ENCODE results near the gene ABCA6. TPM values are rescaled to one million over a fixed set of nuclear protein-coding genes. Genes with fewer than 3 reads are reported as not detected.

The ABCA6 gene
- total and polyA plus RNA-seq, 2 of the 13 experiments (the other 11 are each of a cell fraction or from before 2014, with no cell fraction given) = 0.05 to 0.11 TPM

GRCh38 chr17:69050999-69051775 is 90.5 kb downstream of the ABCA6 start (continued):
- TF ChIP-seq, protein P1, sequence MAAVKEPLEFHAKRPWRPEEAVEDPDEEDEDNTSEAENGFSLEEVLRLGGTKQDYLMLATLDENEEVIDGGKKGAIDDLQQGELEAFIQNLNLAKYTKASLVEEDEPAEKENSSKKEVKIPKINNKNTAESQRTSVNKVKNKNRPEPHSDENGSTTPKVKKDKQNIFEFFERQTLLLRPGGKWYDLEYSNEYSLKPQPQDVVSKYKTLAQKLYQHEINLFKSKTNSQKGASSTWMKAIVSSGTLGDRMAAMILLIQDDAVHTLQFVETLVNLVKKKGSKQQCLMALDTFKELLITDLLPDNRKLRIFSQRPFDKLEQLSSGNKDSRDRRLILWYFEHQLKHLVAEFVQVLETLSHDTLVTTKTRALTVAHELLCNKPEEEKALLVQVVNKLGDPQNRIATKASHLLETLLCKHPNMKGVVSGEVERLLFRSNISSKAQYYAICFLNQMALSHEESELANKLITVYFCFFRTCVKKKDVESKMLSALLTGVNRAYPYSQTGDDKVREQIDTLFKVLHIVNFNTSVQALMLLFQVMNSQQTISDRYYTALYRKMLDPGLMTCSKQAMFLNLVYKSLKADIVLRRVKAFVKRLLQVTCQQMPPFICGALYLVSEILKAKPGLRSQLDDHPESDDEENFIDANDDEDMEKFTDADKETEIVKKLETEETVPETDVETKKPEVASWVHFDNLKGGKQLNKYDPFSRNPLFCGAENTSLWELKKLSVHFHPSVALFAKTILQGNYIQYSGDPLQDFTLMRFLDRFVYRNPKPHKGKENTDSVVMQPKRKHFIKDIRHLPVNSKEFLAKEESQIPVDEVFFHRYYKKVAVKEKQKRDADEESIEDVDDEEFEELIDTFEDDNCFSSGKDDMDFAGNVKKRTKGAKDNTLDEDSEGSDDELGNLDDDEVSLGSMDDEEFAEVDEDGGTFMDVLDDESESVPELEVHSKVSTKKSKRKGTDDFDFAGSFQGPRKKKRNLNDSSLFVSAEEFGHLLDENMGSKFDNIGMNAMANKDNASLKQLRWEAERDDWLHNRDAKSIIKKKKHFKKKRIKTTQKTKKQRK (IDR thresholded peaks at IDR 0.05; ENCODE audit: low read length) = no peak
- TF ChIP-seq AGO2 (optimal IDR thresholded peaks at IDR 0.05; ENCODE audit: low read depth, low read length) (no peak), FOSL1 (CRISPR knock-in tag; IDR thresholded peaks at IDR 0.05; ENCODE audit: borderline replicate concordance) (no peak), SOX13 (IDR thresholded peaks at IDR 0.05) (no peak), SOX13 (CRISPR knock-in tag; conservative IDR thresholded peaks at IDR 0.05 in 1 of 2, IDR thresholded peaks at IDR 0.05 in 1 of 2) (peak in 1 of 2 experiments; percentile 91; a peak in 2 of 4 replicates), MIXL1 (CRISPR knock-in tag; IDR thresholded peaks at IDR 0.05) (peak; percentile 25; the same call in 1 of the 2 replicates), ZSCAN9 (CRISPR knock-in tag; IDR thresholded peaks at IDR 0.05; ENCODE audit: borderline replicate concordance) (peak; percentile 47; the same call in 1 of the 2 replicates), IRX3 (CRISPR knock-in tag; IDR thresholded peaks at IDR 0.05; ENCODE audit: borderline replicate concordance, low read depth) (no peak), SPEN (CRISPR knock-in tag; IDR thresholded peaks at IDR 0.05; ENCODE audit: low read depth) (no peak), ZNF331 (CRISPR knock-in tag; IDR thresholded peaks at IDR 0.05) (peak; percentile 74; the same call in 1 of the 2 replicates), CREB1 (IDR thresholded peaks at IDR 0.05) (no peak), CREB1 (CRISPR knock-in tag; IDR thresholded peaks at IDR 0.05) (peak; percentile 66; the same call in 1 of the 2 replicates), KLF15 (CRISPR knock-in tag; IDR thresholded peaks at IDR 0.05; ENCODE audit: borderline replicate concordance) (no peak), HMG20A (CRISPR knock-in tag; IDR thresholded peaks at IDR 0.05; ENCODE audit: borderline replicate concordance) (peak; percentile 91), ZNF138 (CRISPR knock-in tag; IDR thresholded peaks at IDR 0.05; ENCODE audit: low read depth) (no peak), ZNF547 (CRISPR knock-in tag; IDR thresholded peaks at IDR 0.05) (no peak)
- TF ChIP-seq, protein P2, sequence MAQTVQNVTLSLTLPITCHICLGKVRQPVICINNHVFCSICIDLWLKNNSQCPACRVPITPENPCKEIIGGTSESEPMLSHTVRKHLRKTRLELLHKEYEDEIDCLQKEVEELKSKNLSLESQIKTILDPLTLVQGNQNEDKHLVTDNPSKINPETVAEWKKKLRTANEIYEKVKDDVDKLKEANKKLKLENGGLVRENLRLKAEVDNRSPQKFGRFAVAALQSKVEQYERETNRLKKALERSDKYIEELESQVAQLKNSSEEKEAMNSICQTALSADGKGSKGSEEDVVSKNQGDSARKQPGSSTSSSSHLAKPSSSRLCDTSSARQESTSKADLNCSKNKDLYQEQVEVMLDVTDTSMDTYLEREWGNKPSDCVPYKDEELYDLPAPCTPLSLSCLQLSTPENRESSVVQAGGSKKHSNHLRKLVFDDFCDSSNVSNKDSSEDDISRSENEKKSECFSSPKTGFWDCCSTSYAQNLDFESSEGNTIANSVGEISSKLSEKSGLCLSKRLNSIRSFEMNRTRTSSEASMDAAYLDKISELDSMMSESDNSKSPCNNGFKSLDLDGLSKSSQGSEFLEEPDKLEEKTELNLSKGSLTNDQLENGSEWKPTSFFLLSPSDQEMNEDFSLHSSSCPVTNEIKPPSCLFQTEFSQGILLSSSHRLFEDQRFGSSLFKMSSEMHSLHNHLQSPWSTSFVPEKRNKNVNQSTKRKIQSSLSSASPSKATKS (CRISPR knock-in tag; IDR thresholded peaks at IDR 0.05) = no peak
- TF ChIP-seq, protein P3, sequence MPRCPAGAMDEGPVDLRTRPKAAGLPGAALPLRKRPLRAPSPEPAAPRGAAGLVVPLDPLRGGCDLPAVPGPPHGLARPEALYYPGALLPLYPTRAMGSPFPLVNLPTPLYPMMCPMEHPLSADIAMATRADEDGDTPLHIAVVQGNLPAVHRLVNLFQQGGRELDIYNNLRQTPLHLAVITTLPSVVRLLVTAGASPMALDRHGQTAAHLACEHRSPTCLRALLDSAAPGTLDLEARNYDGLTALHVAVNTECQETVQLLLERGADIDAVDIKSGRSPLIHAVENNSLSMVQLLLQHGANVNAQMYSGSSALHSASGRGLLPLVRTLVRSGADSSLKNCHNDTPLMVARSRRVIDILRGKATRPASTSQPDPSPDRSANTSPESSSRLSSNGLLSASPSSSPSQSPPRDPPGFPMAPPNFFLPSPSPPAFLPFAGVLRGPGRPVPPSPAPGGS (CRISPR knock-in tag; IDR thresholded peaks at IDR 0.05) = no peak
- TF ChIP-seq, protein P4, sequence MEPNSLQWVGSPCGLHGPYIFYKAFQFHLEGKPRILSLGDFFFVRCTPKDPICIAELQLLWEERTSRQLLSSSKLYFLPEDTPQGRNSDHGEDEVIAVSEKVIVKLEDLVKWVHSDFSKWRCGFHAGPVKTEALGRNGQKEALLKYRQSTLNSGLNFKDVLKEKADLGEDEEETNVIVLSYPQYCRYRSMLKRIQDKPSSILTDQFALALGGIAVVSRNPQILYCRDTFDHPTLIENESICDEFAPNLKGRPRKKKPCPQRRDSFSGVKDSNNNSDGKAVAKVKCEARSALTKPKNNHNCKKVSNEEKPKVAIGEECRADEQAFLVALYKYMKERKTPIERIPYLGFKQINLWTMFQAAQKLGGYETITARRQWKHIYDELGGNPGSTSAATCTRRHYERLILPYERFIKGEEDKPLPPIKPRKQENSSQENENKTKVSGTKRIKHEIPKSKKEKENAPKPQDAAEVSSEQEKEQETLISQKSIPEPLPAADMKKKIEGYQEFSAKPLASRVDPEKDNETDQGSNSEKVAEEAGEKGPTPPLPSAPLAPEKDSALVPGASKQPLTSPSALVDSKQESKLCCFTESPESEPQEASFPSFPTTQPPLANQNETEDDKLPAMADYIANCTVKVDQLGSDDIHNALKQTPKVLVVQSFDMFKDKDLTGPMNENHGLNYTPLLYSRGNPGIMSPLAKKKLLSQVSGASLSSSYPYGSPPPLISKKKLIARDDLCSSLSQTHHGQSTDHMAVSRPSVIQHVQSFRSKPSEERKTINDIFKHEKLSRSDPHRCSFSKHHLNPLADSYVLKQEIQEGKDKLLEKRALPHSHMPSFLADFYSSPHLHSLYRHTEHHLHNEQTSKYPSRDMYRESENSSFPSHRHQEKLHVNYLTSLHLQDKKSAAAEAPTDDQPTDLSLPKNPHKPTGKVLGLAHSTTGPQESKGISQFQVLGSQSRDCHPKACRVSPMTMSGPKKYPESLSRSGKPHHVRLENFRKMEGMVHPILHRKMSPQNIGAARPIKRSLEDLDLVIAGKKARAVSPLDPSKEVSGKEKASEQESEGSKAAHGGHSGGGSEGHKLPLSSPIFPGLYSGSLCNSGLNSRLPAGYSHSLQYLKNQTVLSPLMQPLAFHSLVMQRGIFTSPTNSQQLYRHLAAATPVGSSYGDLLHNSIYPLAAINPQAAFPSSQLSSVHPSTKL (CRISPR knock-in tag; IDR thresholded peaks at IDR 0.05) = peak; percentile 93

Measured in HepG2 (cell line).